GM23338 (cell line): ENCODE data around the gene DGKH. TPM values are rescaled to one million over a fixed set of nuclear protein-coding genes. Genes with fewer than 3 reads are reported as not detected.
"Not testable (repeated sequence)": the region's sequence is repeated elsewhere in the genome, so short reads cannot be mapped to it uniquely, and the experiment has no call there.

Source experiments
- ATAC-seq: fragments of 200-7000 bp; cut with Tn5 transposase; 3 replicates; pipeline ENCODE4 v1.9.1; 2020
- DNase-seq: peaks from one replicate; pipeline ENCODE4 v3.0.0-alpha.2; 2015; ENCODE audit warnings: low spot score
- H2AFZ ChIP-seq: fragments of 200-600 bp; sonication (generic); 2 replicates; pipeline ENCODE4 v1.8.0; 2016; ENCODE audit warnings: antibody characterized with exemption, mild to moderate bottlenecking, moderate library complexity
- H3F3A ChIP-seq: fragments of 200-600 bp; sonication (generic); replicated peaks from 2 replicates; pipeline ENCODE4 v1.8.0; 2017; ENCODE audit warnings: antibody characterized with exemption, mixed run types, low read depth
- H3K27ac ChIP-seq: fragments of 200-600 bp; sonication (generic); 2 replicates; pipeline ENCODE4 v1.6.1; 2016; ENCODE audit warnings: low read depth
- H3K27me3 ChIP-seq: fragments of 200-600 bp; sonication (generic); 2 replicates; pipeline ENCODE4 v1.8.0; 2016; ENCODE audit warnings: mild to moderate bottlenecking, mixed run types, moderate library complexity; ENCODE audit not compliant: insufficient read depth
- H3K36me3 ChIP-seq: fragments of 200-600 bp; sonication (generic); 2 replicates; pipeline ENCODE4 v1.8.0; 2016; ENCODE audit warnings: mild to moderate bottlenecking; ENCODE audit not compliant: insufficient read depth
- H3K4me1 ChIP-seq: fragments of 200-600 bp; sonication (generic); 2 replicates; pipeline ENCODE4 v1.8.0; 2016; ENCODE audit warnings: mild to moderate bottlenecking, moderate library complexity; ENCODE audit not compliant: insufficient read depth
- H3K4me2 ChIP-seq: fragments of 200-600 bp; sonication (generic); 2 replicates; pipeline ENCODE4 v1.7.1; 2017; ENCODE audit warnings: mixed run types
- H3K4me3 ChIP-seq: fragments of 200-600 bp; sonication (generic); 2 replicates; pipeline ENCODE4 v1.6.1; 2016; ENCODE audit warnings: mixed run types
- H3K79me2 ChIP-seq: fragments of 200-600 bp; sonication (generic); replicated peaks from 2 replicates; pipeline ENCODE4 v1.8.0; 2017; ENCODE audit warnings: mild to moderate bottlenecking; ENCODE audit not compliant: insufficient read depth
- H3K9me2 ChIP-seq: fragments of 200-600 bp; sonication (generic); 2 replicates; pipeline ENCODE4 v1.8.0; 2017; ENCODE audit not compliant: insufficient read depth
- H4K20me1 ChIP-seq: fragments of 200-600 bp; sonication (generic); replicated peaks from 2 replicates; pipeline ENCODE4 v1.8.0; 2017; ENCODE audit warnings: mild to moderate bottlenecking; ENCODE audit not compliant: insufficient read depth
- H3K27ac Mint-ChIP-seq: 2 replicates; pipeline ENCODE4 v1.8.0; 2020; ENCODE audit warnings: inconsistent platforms, mild to moderate bottlenecking, moderate library complexity, mixed read lengths
- H3K27me3 Mint-ChIP-seq: 3 replicates; pipeline ENCODE4 v1.8.0; 2022; ENCODE audit warnings: low read depth, mild to moderate bottlenecking, moderate library complexity, mixed read lengths, inconsistent platforms; ENCODE audit not compliant: insufficient read depth, poor library complexity
- H3K36me3 Mint-ChIP-seq: 3 replicates; pipeline ENCODE4 v1.8.0; 2021; ENCODE audit warnings: low read depth, mild to moderate bottlenecking, inconsistent platforms, moderate library complexity, mixed read lengths
- H3K4me1 Mint-ChIP-seq: 3 replicates; pipeline ENCODE4 v1.8.0; 2020; ENCODE audit warnings: mild to moderate bottlenecking, inconsistent platforms, mixed read lengths
- H3K4me3 Mint-ChIP-seq: 3 replicates; pipeline ENCODE4 v1.8.0; 2021; ENCODE audit warnings: moderate library complexity, mild to moderate bottlenecking, inconsistent platforms, mixed read lengths
- H3K9me3 Mint-ChIP-seq: 3 replicates; pipeline ENCODE4 v1.8.0; 2020; ENCODE audit warnings: moderate library complexity, mild to moderate bottlenecking, inconsistent platforms, mixed read lengths
- CREB1 ChIP-seq: fragments of 250-450 bp; sonication (Bioruptor Pico); IDR thresholded peaks from 2 replicates; pipeline ENCODE4 v1.5.0; 2020; ENCODE audit warnings: low read depth, mild to moderate bottlenecking, moderate library complexity
- EZH2phosphoT487 ChIP-seq: fragments of 200-600 bp; sonication (generic); IDR thresholded peaks from one replicate; pipeline ENCODE4 v1.8.1; 2018; ENCODE audit warnings: antibody characterized with exemption; ENCODE audit not compliant: unreplicated experiment
- JUNB ChIP-seq: IDR thresholded peaks from one replicate; pipeline ENCODE4 v1.6.1; 2016; ENCODE audit warnings: antibody characterized with exemption; ENCODE audit not compliant: unreplicated experiment
- POLR2AphosphoS5 ChIP-seq: IDR thresholded peaks from 2 replicates; pipeline ENCODE4 v1.6.1; 2016; ENCODE audit warnings: antibody characterized with exemption, low read depth
- STAT1 ChIP-seq: IDR thresholded peaks from one replicate; pipeline ENCODE4 v1.6.1; 2016; ENCODE audit warnings: antibody characterized with exemption; ENCODE audit not compliant: unreplicated experiment
- ZNF114 ChIP-seq: fragments of 250-450 bp; sonication (Bioruptor Pico); IDR thresholded peaks from 2 replicates; pipeline ENCODE4 v1.5.0; 2020; ENCODE audit warnings: mild to moderate bottlenecking, moderate library complexity
- ZNF331 ChIP-seq: fragments of 250-450 bp; sonication (Bioruptor Pico); IDR thresholded peaks from 2 replicates; pipeline ENCODE4 v1.5.0; 2020; ENCODE audit warnings: low read depth, mild to moderate bottlenecking, moderate library complexity
- polyA plus RNA-seq: library from polyadenylated mRNA; unstranded; fragments of >200 nt; fragmentation: Nextera tagmentation; extraction: Ambion mirVana; gene quantifications from 2 replicates; pipeline ENCODE4 v1.2.1, GENCODE V29; 2016
- total RNA-seq: library from RNA; depleted of rRNA; stranded (reverse); fragments of >200 nt; shearing (Covaris generic); gene quantifications from 2 replicates; pipeline ENCODE4 v1.2.3, GENCODE V29; 2014
- TF ChIP-seq, protein P1 (sequence below), 2 experiments: fragments of 200-600 bp in 1 of 2; sonication (generic) in 1 of 2; conservative IDR thresholded peaks; 2 replicates each; pipeline versions ENCODE4 v1.5.1 to v1.6.1; 2016 to 2017; ENCODE audit warnings: antibody characterized with exemption in 2 of 2, low read depth in 2 of 2, mild to moderate bottlenecking in 2 of 2, moderate library complexity in 1 of 2
- TF ChIP-seq, protein P2 (sequence below): IDR thresholded peaks from one replicate; pipeline ENCODE4 v1.6.1; 2018; ENCODE audit warnings: antibody characterized with exemption; ENCODE audit not compliant: unreplicated experiment

Gene DGKH
- total and polyA plus RNA-seq, 2 experiments from 2014 or later = 2.1 to 7.5 TPM

DNA sequence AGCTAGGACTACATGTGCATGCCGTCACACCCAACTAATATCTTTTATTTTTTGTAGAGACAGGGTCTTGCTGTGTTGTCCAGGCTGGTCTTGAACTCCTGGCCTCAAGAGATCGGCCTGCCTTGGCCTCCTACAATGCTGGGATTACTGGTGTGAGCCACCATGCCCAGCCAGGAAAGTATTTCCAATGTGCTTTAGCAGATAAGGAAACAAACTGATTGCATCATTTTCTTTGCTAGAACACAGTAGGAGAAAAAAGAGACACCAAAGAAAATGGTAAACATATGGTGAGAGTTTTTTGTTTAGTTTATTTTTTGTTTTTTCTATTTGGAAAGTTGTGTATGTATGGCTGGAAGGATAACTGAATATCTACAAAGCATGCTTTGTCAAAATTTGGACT is 176.6 kb downstream of the DGKH start:
- H3K9me2 ChIP-seq = no peaks in the 10 kb centered on the region
- no peaks in the 10 kb centered on the region for H3K79me2 ChIP-seq
- Mint-ChIP-seq H3K9me3 (no peaks in the 10 kb centered on the region; the same call in 2 of the 3 replicates), H3K4me3 (no peak overlapping the region), H3K4me1 (peaks cover 31% of the 10 kb centered on the region), H3K27ac (no peak overlapping the region), H3K27me3 (no peaks in the 10 kb centered on the region), H3K36me3 (peaks cover 17% of the 10 kb centered on the region)
- no peaks in the 10 kb centered on the region for H4K20me1 ChIP-seq
- H3K4me2 ChIP-seq = no peak overlapping the region
- H2AFZ ChIP-seq = no peak overlapping the region
- ATAC-seq (no peak), DNase-seq (no peak)
- no peak overlapping the region for H3K27ac ChIP-seq
- no peaks in the 10 kb centered on the region for H3K27me3 ChIP-seq
- no peak overlapping the region for H3K4me3 ChIP-seq
- TF ChIP-seq, protein P1, sequence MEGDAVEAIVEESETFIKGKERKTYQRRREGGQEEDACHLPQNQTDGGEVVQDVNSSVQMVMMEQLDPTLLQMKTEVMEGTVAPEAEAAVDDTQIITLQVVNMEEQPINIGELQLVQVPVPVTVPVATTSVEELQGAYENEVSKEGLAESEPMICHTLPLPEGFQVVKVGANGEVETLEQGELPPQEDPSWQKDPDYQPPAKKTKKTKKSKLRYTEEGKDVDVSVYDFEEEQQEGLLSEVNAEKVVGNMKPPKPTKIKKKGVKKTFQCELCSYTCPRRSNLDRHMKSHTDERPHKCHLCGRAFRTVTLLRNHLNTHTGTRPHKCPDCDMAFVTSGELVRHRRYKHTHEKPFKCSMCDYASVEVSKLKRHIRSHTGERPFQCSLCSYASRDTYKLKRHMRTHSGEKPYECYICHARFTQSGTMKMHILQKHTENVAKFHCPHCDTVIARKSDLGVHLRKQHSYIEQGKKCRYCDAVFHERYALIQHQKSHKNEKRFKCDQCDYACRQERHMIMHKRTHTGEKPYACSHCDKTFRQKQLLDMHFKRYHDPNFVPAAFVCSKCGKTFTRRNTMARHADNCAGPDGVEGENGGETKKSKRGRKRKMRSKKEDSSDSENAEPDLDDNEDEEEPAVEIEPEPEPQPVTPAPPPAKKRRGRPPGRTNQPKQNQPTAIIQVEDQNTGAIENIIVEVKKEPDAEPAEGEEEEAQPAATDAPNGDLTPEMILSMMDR (conservative IDR thresholded peaks at IDR 0.05; ENCODE audit: low read depth in 2 of 2) = no peak
- TF ChIP-seq, protein P2, sequence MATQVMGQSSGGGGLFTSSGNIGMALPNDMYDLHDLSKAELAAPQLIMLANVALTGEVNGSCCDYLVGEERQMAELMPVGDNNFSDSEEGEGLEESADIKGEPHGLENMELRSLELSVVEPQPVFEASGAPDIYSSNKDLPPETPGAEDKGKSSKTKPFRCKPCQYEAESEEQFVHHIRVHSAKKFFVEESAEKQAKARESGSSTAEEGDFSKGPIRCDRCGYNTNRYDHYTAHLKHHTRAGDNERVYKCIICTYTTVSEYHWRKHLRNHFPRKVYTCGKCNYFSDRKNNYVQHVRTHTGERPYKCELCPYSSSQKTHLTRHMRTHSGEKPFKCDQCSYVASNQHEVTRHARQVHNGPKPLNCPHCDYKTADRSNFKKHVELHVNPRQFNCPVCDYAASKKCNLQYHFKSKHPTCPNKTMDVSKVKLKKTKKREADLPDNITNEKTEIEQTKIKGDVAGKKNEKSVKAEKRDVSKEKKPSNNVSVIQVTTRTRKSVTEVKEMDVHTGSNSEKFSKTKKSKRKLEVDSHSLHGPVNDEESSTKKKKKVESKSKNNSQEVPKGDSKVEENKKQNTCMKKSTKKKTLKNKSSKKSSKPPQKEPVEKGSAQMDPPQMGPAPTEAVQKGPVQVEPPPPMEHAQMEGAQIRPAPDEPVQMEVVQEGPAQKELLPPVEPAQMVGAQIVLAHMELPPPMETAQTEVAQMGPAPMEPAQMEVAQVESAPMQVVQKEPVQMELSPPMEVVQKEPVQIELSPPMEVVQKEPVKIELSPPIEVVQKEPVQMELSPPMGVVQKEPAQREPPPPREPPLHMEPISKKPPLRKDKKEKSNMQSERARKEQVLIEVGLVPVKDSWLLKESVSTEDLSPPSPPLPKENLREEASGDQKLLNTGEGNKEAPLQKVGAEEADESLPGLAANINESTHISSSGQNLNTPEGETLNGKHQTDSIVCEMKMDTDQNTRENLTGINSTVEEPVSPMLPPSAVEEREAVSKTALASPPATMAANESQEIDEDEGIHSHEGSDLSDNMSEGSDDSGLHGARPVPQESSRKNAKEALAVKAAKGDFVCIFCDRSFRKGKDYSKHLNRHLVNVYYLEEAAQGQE = no peak
- TF ChIP-seq POLR2AphosphoS5 (no peak), STAT1 (no peak), ZNF331 (CRISPR knock-in tag) (no peak), ZNF114 (CRISPR knock-in tag) (no peak), EZH2phosphoT487 (no peak), CREB1 (CRISPR knock-in tag) (no peak), JUNB (no peak)
- H3K36me3 ChIP-seq = no peaks in the 10 kb centered on the region
- no peaks in the 10 kb centered on the region for H3F3A ChIP-seq
- peaks cover 29% of the 10 kb centered on the region for H3K4me1 ChIP-seq

DNA sequence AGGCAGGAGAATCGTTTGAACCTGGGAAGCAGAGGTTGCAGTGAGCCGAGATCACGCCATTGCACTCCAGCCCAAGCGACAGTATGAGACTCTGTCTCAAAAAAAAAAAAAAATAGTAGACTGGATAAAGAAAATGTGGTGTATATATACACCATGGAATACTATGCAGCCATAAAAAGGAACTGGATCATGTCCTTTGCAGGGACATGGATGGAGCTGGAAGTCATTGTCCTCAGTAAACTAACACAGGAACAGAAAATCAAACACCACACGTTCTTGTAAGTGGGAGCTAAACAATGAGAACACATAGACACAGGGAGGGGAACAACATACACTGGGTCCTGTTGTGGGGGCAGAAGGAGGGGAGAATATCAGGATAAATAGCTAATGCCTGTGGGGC is 178.3 kb downstream of the DGKH start:
- Mint-ChIP-seq H3K36me3 (peaks cover 17% of the 10 kb centered on the region), H3K4me1 (peaks cover 17% of the 10 kb centered on the region; the same call in 2 of the 3 replicates)
- not testable (repeated sequence) for H3K4me3 ChIP-seq, H3K9me3 Mint-ChIP-seq, H3K27me3 Mint-ChIP-seq, H2AFZ ChIP-seq, H3F3A ChIP-seq, DNase-seq, H3K4me2 ChIP-seq, H3K36me3 ChIP-seq, H3K27ac Mint-ChIP-seq, H3K27me3 ChIP-seq, ATAC-seq, H3K4me3 Mint-ChIP-seq, H3K79me2 ChIP-seq, H3K9me2 ChIP-seq, H3K27ac ChIP-seq, H4K20me1 ChIP-seq
- peaks cover 13% of the 10 kb centered on the region for H3K4me1 ChIP-seq
